Kidney (tissue), 14 donors: Measurements from ENCODE around the gene PLAC1. TPM values are rescaled to one million over a fixed set of nuclear protein-coding genes. Genes with fewer than 3 reads are reported as not detected.

Experiments
- DNase-seq, 5 donors: peaks; one replicate each; pipeline ENCODE4 v3.0.0-alpha.2; 2013 to 2020
- FAIRE-seq: peaks from 2 replicates; lab custom pipeline; 2012; peaks lifted over from hg19 to GRCh38; lab: Jason Lieb, UNC
- H3K27ac ChIP-seq, 2 donors: one replicate each; pipeline ENCODE4 v1.7.0; 2013; ENCODE audit warnings: low read depth in 2 of 2, low read length in 2 of 2, inconsistent platforms in 1 of 2
- H3K27me3 ChIP-seq: one replicate; pipeline ENCODE4 v1.7.1; 2013; ENCODE audit warnings: low read length, inconsistent platforms; ENCODE audit not compliant: control insufficient read depth, insufficient read depth
- H3K36me3 ChIP-seq, 3 donors: one replicate each; pipeline versions ENCODE4 v1.7.0 to v1.7.1; 2013; ENCODE audit warnings: low read length in 3 of 3, control low read depth in 1 of 3, inconsistent platforms in 1 of 3; ENCODE audit not compliant: insufficient read depth in 3 of 3, control insufficient read depth in 2 of 3
- H3K4me1 ChIP-seq, 3 donors: one replicate each; pipeline versions ENCODE4 v1.7.0 to v1.7.1; 2013; ENCODE audit warnings: low read length in 3 of 3, inconsistent platforms in 1 of 3, low read depth in 1 of 3; ENCODE audit not compliant: control insufficient read depth in 2 of 3, insufficient read depth in 2 of 3
- H3K4me3 ChIP-seq, 3 donors: one replicate each; pipeline versions ENCODE4 v1.7.0 to v1.8.1; 2013; ENCODE audit warnings: low read length in 3 of 3, control low read depth in 1 of 3, inconsistent platforms in 1 of 3
- H3K9ac ChIP-seq, 3 donors: one replicate each; pipeline versions ENCODE4 v1.7.0 to v1.7.1; 2013; ENCODE audit warnings: low read length in 3 of 3, control low read depth in 1 of 3, inconsistent platforms in 1 of 3
- H3K9me3 ChIP-seq, 3 donors: one replicate each; pipeline versions ENCODE4 v1.7.0 to v1.7.1; 2013; ENCODE audit warnings: low read length in 3 of 3, control low read depth in 1 of 3, inconsistent platforms in 1 of 3; ENCODE audit not compliant: control insufficient read depth in 2 of 3, insufficient read depth in 1 of 3
- CTCF ChIP-seq: IDR thresholded peaks from 3 replicates; pipeline ENCODE4 v1.5.1; 2012; ENCODE audit warnings: mild to moderate bottlenecking, moderate library complexity, borderline replicate concordance; ENCODE audit not compliant: insufficient read depth; ENCODE audit errors: extremely low read depth
- intact Hi-C: fragments of 100-400 bp; cut with DNase I; formaldehyde crosslinking; loops from one replicate; pipeline ENCODE4 v1.11.1; 2022
- polyA plus RNA-seq: library from polyadenylated mRNA; stranded (reverse); fragments of 350-450 nt; fragmentation: Illumina TruSeq; extraction: RNeasy Lipid Tissue Mini Kit (QIAGEN cat#74804); gene quantifications from one replicate; pipeline ENCODE4 v1.2.3, GENCODE V29; 2014; ENCODE audit warnings: low read depth, low replicate concordance; ENCODE audit not compliant: insufficient read depth
- total RNA-seq: library from RNA; stranded (reverse); fragmentation: NEBNext Ultra II Directional; extraction: Animal tissue kit (Norgen Biotek cat#: 25700); gene quantifications from one replicate; pipeline ENCODE4 v1.2.1, GENCODE V29; 2021
- donor health status: control.
- donor health status: control.
- donor health status: control.
- donor health status: control.
- donor health status: control.
- donor health status: DM: yes; HTN: yes; CAD: no.
- donor health status: Normal renal cell carcinoma (clear cell type).

PLAC1 gene
- total and polyA plus RNA-seq, 2 donors from 2014 or later = not detected

- Histone ChIP-seq H3K27me3 (no peaks in the 10 kb centered on the region), H3K9me3 (no peaks in the 10 kb centered on the region), H3K36me3 (no peaks in the 10 kb centered on the region), H3K9ac (no peak overlapping the region), H3K4me3 (no peak overlapping the region), H3K4me1 (no peaks in the 10 kb centered on the region), H3K27ac (no peak overlapping the region)
- FAIRE-seq (no peak), DNase-seq (no peak)
- no peak for TF ChIP-seq CTCF
- intact Hi-C loops = no loop called here
These were observed 53.5 kb downstream of the PLAC1 start for GRCh38 chrX:134604701-134605311.

- Histone ChIP-seq H3K27me3 (no peaks in the 10 kb centered on the region), H3K27ac (no peak overlapping the region), H3K9me3 (no peaks in the 10 kb centered on the region), H3K9ac (no peak overlapping the region), H3K4me1 (no peaks in the 10 kb centered on the region), H3K4me3 (no peak overlapping the region), H3K36me3 (no peaks in the 10 kb centered on the region)
- intact Hi-C loops = no loop called here
- no peak for DNase-seq
- FAIRE-seq = no peak
- TF ChIP-seq CTCF = no peak
These were observed 54.2 kb downstream of the PLAC1 start for GRCh38 chrX:134603806-134604700.

GRCh38 chrX:134602410-134602809 is 55.9 kb downstream of the PLAC1 start:
- H3K27ac ChIP-seq = no peak overlapping the region
- DNase-seq (no peak), FAIRE-seq (no peak)
- no peaks in the 10 kb centered on the region for H3K4me1 ChIP-seq
- H3K9me3 ChIP-seq = no peaks in the 10 kb centered on the region
- H3K9ac ChIP-seq = no peak overlapping the region
- no peak overlapping the region for H3K4me3 ChIP-seq
- intact Hi-C loops = no loop called here
- TF ChIP-seq CTCF = no peak
- H3K36me3 ChIP-seq = no peaks in the 10 kb centered on the region
- no peaks in the 10 kb centered on the region for H3K27me3 ChIP-seq
